Activated CD4-positive, alpha-beta T cell treated with anti-CD3 and anti-CD28 coated beads, Interleukin-2, amount 10 ng/mL, durations not matched to agents 24 days and 14 days (primary cell): Measurements from ENCODE around the gene RBM27. TPM values are rescaled to one million over a fixed set of nuclear protein-coding genes. Genes with fewer than 3 reads are reported as not detected.
"Not testable (repeated sequence)": the region's sequence is repeated elsewhere in the genome, so short reads cannot be mapped to it uniquely, and the experiment has no call there.

Experiments used
- DNase-seq: peaks from one replicate; pipeline ENCODE4 v3.0.0; 2022
- H3K27ac Mint-ChIP-seq: one replicate; pipeline ENCODE4 v1.8.0; 2022; ENCODE audit warnings: mild to moderate bottlenecking, mixed read lengths
- H3K27me3 Mint-ChIP-seq: one replicate; pipeline ENCODE4 v1.8.0; 2022; ENCODE audit warnings: mixed read lengths
- H3K36me3 Mint-ChIP-seq: one replicate; pipeline ENCODE4 v1.8.0; 2022; ENCODE audit warnings: low read depth, mild to moderate bottlenecking, mixed read lengths
- H3K4me1 Mint-ChIP-seq: one replicate; pipeline ENCODE4 v1.8.0; 2021; ENCODE audit warnings: mixed read lengths
- H3K4me3 Mint-ChIP-seq: one replicate; pipeline ENCODE4 v1.8.0; 2022; ENCODE audit warnings: mild to moderate bottlenecking, moderate library complexity, mixed read lengths
- H3K9me3 Mint-ChIP-seq: one replicate; pipeline ENCODE4 v1.8.0; 2021; ENCODE audit warnings: mixed read lengths
- intact Hi-C: fragments of 100-400 bp; cut with micrococcal nuclease; formaldehyde crosslinking; loops from one replicate; pipeline ENCODE4 v1.15.1; 2023
- total RNA-seq: library from RNA; stranded (reverse); gene quantifications from 2 replicates; pipeline ENCODE4 v1.2.3, GENCODE V29; 2022

Gene RBM27
- total RNA-seq, 1 donor from 2014 or later: 33.2 TPM

DNA sequence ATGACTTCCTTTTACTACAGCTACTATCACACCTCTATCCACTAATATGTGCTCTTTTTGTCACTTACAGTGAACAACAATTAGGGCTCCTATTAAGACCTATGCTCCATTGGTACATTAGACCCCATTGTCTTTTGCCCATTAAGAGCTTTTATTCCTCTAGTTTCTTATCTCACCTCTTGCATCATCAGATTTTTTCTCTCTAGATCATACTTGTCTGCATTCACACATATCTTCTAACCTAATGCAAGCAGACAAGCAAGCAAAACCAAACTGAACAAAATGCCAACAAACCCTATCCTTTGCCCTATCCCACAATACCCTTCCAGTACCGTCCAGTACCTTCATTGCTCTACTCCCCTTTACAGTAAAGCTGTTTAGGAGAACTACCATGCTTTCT is 10.1 kb upstream of the RBM27 start:
- H3K4me1 Mint-ChIP-seq: peaks cover 2% of the 10 kb centered on the region
- intact Hi-C loops: no loop called here
- H3K4me3 Mint-ChIP-seq: no peak overlapping the region
- DNase-seq: no peak
- no peaks in the 10 kb centered on the region for H3K36me3 Mint-ChIP-seq
- peaks cover 4% of the 10 kb centered on the region for H3K9me3 Mint-ChIP-seq
- peaks cover 18% of the 10 kb centered on the region for H3K27me3 Mint-ChIP-seq
- H3K27ac Mint-ChIP-seq: no peak overlapping the region

DNA sequence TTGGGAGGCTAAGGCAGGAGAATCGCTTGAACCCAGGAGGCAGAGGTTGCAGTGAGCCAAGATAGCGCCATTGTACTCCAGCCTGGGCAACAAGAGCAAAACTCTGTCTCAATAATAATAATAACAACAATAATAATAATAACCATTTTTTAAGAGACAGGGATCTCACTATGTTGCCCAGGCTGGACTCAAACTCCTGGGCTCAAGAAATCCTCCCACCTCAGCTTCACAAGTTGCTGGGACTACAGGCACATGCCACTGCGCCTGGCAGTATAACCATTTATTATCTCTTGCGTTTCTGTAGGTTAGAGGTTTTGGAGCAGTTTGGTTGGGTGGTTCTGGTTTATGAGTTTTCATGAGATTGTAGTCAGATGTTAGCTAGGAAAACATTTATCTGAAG is 8.4 kb upstream of the RBM27 start:
- peaks cover 10% of the 10 kb centered on the region for H3K27me3 Mint-ChIP-seq
- H3K27ac Mint-ChIP-seq, H3K4me1 Mint-ChIP-seq, intact Hi-C loops, DNase-seq, H3K9me3 Mint-ChIP-seq, H3K4me3 Mint-ChIP-seq, H3K36me3 Mint-ChIP-seq: not testable (repeated sequence)

- no peak for DNase-seq
- H3K36me3 Mint-ChIP-seq: no peaks in the 10 kb centered on the region
- intact Hi-C loops: no loop called here
- H3K4me3 Mint-ChIP-seq: no peak overlapping the region
- H3K27ac Mint-ChIP-seq: no peak overlapping the region
- H3K4me1 Mint-ChIP-seq: peaks cover 2% of the 10 kb centered on the region
- H3K9me3 Mint-ChIP-seq: peaks cover 4% of the 10 kb centered on the region
- peaks cover 5% of the 10 kb centered on the region for H3K27me3 Mint-ChIP-seq
These were observed 6.9 kb upstream of the RBM27 start for GRCh38 chr5:146196459-146197048.

DNA sequence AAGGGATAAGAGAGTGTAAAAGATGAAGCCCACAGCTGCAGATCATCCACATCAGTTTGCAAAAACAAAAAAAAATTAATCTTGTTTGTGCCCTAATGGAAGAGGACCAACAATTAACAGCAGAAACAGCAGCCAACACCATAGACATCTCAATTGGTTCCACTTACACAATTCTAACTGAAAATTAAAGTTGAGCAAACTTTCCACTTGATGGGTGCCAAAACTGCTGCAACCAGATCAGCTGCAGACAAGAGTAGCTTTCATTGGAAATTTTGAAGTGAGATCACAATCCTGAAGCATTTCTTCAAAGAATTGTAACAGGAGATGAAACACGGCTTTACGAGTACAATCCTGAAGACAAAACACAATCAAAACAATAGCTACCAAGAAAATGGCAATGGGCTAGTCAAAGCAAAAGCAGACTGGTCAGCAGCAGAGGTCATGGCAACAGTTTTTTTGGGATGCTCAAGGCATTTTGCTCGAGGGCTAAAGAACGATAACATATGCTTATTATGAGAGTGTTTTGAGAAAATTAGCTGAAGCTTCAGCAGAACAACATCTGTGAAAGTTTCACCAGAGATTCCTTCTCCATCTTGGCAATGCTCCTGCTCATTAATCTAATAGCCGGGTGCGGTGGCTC is 4.1 kb upstream of the RBM27 start:
- Mint-ChIP-seq H3K4me3 (no peak overlapping the region), H3K27ac (no peak overlapping the region), H3K4me1 (peaks cover 5% of the 10 kb centered on the region), H3K9me3 (peaks cover 3% of the 10 kb centered on the region), H3K27me3 (peaks cover 3% of the 10 kb centered on the region), H3K36me3 (no peaks in the 10 kb centered on the region)
- intact Hi-C loops: no loop called here
- DNase-seq: no peak

- not testable (repeated sequence) for H3K9me3 Mint-ChIP-seq, H3K27me3 Mint-ChIP-seq, H3K4me3 Mint-ChIP-seq, H3K4me1 Mint-ChIP-seq, H3K36me3 Mint-ChIP-seq, DNase-seq, H3K27ac Mint-ChIP-seq
- intact Hi-C loops: loop anchor here (2.0 kb wide), 1 partner anchor 37 kb away; no protein-coding TSS in a partner anchor
These were observed 1.6 kb upstream of the RBM27 start for GRCh38 chr5:146201795-146202194.

DNA sequence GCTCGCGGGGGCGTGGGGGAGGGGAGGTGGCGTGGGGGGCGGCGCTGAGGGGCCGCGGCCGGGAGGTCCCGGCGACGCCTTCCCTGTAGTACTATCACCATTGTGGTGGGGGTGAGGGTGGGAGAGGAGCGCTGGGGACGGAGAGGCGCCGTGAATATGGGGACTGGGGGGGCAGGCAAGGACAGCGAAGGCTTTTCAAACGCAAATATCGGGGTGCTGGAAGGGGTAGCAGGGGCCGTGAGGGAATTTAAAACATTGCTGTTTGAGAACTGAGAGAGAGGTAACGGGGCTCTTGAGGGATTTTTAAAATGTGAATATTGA is 427 bp downstream of the RBM27 start:
- Mint-ChIP-seq H3K4me1 (peaks cover 12% of the 10 kb centered on the region), H3K4me3 (no peak overlapping the region), H3K9me3 (no peaks in the 10 kb centered on the region), H3K36me3 (no peaks in the 10 kb centered on the region), H3K27me3 (no peaks in the 10 kb centered on the region), H3K27ac (no peak overlapping the region)
- DNase-seq: no peak
- intact Hi-C loops: loop anchor here (1.0 to 2.0 kb wide), 3 partner anchors 22 to 243 kb away; partner anchors contain the start of genes LARS1 and TCERG1

DNA sequence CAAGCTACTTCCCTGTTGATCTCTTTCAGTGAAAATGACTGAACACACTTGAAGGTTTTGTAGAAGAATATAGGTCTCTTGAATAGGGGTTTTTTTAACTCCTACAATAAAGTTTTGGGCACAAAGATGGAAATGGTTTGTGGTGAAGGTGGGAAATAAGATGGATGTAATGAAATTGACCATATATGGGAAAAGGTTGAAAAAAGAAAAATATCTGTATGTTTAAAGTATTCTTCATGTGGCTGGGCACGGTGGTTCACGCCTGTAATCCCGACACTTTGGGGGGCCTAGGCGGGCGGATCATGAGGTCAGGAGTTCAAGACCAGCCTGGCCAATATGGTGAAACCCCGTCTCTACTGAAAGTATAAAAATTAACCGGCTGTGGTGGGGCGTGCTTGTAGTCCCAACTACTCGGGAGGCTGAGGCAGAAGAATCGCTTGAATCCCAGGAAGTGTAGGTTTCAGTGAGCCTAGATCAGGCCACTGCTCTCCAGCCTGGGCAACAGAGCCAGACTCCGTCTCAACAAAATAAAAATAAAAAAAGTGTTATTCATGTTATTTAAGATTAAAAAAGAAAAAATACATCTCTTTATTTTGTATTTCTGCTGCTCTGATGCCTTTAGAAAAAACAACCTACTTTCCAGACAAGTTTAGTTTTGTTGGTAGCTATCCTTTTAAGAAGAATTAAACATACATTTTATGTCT is 2.2 kb downstream of the RBM27 start:
- no peak for DNase-seq
- Mint-ChIP-seq H3K36me3 (peaks cover 3% of the 10 kb centered on the region), H3K4me3 (peak overlapping the region; percentile 64), H3K4me1 (peaks cover 21% of the 10 kb centered on the region), H3K27ac (peak overlapping the region; percentile 83), H3K27me3 (no peaks in the 10 kb centered on the region), H3K9me3 (no peaks in the 10 kb centered on the region)
- intact Hi-C loops: loop anchor here (5.0 kb wide), 1 partner anchor 258 kb away; no protein-coding TSS in a partner anchor

GRCh38 chr5:146206257-146206656 is 2.9 kb downstream of the RBM27 start:
- intact Hi-C loops: loop anchor here (5.0 kb wide), 1 partner anchor 259 kb away; no protein-coding TSS in a partner anchor
- no peak for DNase-seq
- Mint-ChIP-seq H3K27me3 (no peaks in the 10 kb centered on the region), H3K4me3 (peak overlapping the region; percentile 64), H3K9me3 (no peaks in the 10 kb centered on the region), H3K4me1 (peaks cover 21% of the 10 kb centered on the region), H3K36me3 (peaks cover 3% of the 10 kb centered on the region), H3K27ac (peak overlapping the region; percentile 83)

GRCh38 chr5:146208916-146209522 is 5.6 kb downstream of the RBM27 start:
- peaks cover 6% of the 10 kb centered on the region for H3K36me3 Mint-ChIP-seq
- no peaks in the 10 kb centered on the region for H3K9me3 Mint-ChIP-seq
- peaks cover 20% of the 10 kb centered on the region for H3K4me1 Mint-ChIP-seq
- no peak for DNase-seq
- H3K27ac Mint-ChIP-seq: no peak overlapping the region
- intact Hi-C loops: loop anchor here (5.0 kb wide), 1 partner anchor 262 kb away; no protein-coding TSS in a partner anchor
- H3K27me3 Mint-ChIP-seq: no peaks in the 10 kb centered on the region
- H3K4me3 Mint-ChIP-seq: no peak overlapping the region

DNA sequence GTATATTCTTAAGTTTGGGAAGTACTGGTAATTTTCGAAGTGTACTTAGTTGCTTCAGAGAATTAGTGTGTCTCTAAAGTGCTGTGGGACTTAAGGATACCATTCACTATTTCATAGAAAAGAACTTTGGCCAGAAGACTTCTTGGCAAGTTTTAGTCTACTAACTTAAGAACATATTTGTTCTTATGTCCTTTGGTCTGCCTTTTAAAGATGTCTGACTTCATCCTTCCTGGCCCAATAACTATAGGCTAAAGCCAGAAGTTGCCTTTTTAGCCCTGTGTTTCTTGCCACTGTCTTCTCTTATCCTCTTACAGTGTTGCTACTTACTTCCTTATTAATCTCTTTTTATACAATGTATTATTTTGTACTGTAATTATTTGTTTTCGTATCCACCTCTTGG is 6.3 kb downstream of the RBM27 start:
- Mint-ChIP-seq H3K36me3 (peaks cover 9% of the 10 kb centered on the region), H3K4me3 (no peak overlapping the region), H3K9me3 (no peaks in the 10 kb centered on the region), H3K4me1 (peaks cover 23% of the 10 kb centered on the region), H3K27me3 (no peaks in the 10 kb centered on the region), H3K27ac (no peak overlapping the region)
- intact Hi-C loops: loop anchor here (5.0 kb wide), 1 partner anchor 262 kb away; no protein-coding TSS in a partner anchor
- no peak for DNase-seq

- DNase-seq, H3K9me3 Mint-ChIP-seq, H3K27ac Mint-ChIP-seq, H3K36me3 Mint-ChIP-seq, H3K27me3 Mint-ChIP-seq, intact Hi-C loops, H3K4me3 Mint-ChIP-seq: not testable (repeated sequence)
- peaks cover 25% of the 10 kb centered on the region for H3K4me1 Mint-ChIP-seq
These were observed 7.4 kb downstream of the RBM27 start for GRCh38 chr5:146210810-146211209.

GRCh38 chr5:146213210-146213826 is 9.9 kb downstream of the RBM27 start:
- H3K27ac Mint-ChIP-seq: no peak overlapping the region
- H3K27me3 Mint-ChIP-seq: no peaks in the 10 kb centered on the region
- no peak overlapping the region for H3K4me3 Mint-ChIP-seq
- intact Hi-C loops: no loop called here
- peaks cover 24% of the 10 kb centered on the region for H3K4me1 Mint-ChIP-seq
- H3K9me3 Mint-ChIP-seq: no peaks in the 10 kb centered on the region
- H3K36me3 Mint-ChIP-seq: peaks cover 12% of the 10 kb centered on the region
- no peak for DNase-seq

- intact Hi-C loops, H3K27ac Mint-ChIP-seq, H3K4me3 Mint-ChIP-seq, H3K27me3 Mint-ChIP-seq, H3K9me3 Mint-ChIP-seq, DNase-seq: not testable (repeated sequence)
- peaks cover 24% of the 10 kb centered on the region for H3K4me1 Mint-ChIP-seq
- peaks cover 21% of the 10 kb centered on the region for H3K36me3 Mint-ChIP-seq
These were observed 11.5 kb downstream of the RBM27 start for GRCh38 chr5:146214881-146215280.
